Choroid plexus epithelial cell (primary cell): ENCODE results near the gene SUN3.

ENCODE experiments used
- DNase-seq: peaks from one replicate; pipeline ENCODE4 v3.0.0-alpha.2; 2010; ENCODE audit warnings: low read depth
- H3K4me3 ChIP-seq: 2 replicates; pipeline ENCODE4 v1.5.1; 2011; ENCODE audit warnings: low read depth, mild to moderate bottlenecking, control low read depth, low read length, moderate library complexity
- TF ChIP-seq, protein P1 (sequence below): conservative IDR thresholded peaks from 2 replicates; pipeline ENCODE4 v1.5.1; 2011; ENCODE audit warnings: low read depth, mild to moderate bottlenecking, control low read depth, inconsistent platforms, low read length, moderate library complexity

Gene SUN3, protein sequence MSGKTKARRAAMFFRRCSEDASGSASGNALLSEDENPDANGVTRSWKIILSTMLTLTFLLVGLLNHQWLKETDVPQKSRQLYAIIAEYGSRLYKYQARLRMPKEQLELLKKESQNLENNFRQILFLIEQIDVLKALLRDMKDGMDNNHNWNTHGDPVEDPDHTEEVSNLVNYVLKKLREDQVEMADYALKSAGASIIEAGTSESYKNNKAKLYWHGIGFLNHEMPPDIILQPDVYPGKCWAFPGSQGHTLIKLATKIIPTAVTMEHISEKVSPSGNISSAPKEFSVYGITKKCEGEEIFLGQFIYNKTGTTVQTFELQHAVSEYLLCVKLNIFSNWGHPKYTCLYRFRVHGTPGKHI

DNA sequence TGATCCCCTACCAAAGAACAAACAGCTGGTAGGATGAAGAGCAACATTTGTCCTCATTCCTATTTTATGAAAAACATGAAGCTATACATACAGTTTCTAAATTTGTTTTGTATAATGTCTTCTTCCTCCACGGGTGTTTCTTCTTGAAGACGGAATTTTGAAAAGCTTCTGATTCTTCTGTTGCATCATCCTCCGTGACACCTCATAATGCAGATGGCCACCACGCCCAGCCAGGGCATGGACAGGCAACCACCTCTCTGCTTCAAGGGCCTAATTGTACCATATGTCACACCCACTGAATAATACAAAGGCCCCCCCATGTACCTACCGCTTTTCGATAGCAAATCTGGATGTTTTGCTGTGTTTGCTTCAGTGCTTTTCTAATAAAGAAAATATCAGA lies at the start of gene SUN3:
TSS of gene SUN3 (minus strand) at position 170 of the 400 bp plus-strand sequence. CDS start at position 1, 169 bp downstream.
- H3K4me3 ChIP-seq = no peak within 1 kb of the TSS
- TF ChIP-seq, protein P1, sequence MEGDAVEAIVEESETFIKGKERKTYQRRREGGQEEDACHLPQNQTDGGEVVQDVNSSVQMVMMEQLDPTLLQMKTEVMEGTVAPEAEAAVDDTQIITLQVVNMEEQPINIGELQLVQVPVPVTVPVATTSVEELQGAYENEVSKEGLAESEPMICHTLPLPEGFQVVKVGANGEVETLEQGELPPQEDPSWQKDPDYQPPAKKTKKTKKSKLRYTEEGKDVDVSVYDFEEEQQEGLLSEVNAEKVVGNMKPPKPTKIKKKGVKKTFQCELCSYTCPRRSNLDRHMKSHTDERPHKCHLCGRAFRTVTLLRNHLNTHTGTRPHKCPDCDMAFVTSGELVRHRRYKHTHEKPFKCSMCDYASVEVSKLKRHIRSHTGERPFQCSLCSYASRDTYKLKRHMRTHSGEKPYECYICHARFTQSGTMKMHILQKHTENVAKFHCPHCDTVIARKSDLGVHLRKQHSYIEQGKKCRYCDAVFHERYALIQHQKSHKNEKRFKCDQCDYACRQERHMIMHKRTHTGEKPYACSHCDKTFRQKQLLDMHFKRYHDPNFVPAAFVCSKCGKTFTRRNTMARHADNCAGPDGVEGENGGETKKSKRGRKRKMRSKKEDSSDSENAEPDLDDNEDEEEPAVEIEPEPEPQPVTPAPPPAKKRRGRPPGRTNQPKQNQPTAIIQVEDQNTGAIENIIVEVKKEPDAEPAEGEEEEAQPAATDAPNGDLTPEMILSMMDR = no peak
- DNase-seq = no peak

DNA sequence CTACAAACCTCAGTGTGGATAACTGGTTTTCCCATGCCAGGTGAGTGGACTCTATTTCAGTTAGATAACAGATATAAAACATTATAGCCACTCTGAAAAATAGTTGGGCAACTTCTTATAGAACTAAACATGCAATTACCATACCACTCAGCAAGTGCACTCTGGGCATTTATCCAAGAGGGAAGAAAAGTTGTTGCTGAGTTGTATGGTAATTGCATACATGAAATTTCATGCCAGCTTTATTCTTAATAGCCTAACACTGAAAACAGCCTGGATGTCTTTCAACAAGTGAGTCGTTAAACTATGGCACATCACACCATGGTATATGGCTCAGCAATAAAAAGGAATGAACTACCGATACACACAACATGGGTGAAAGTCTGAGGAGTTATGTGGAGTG lies 49.6 kb upstream of the SUN3 start:
- TF ChIP-seq, protein P1 = no peak
- no peak overlapping the region for H3K4me3 ChIP-seq
- DNase-seq = no peak

DNA sequence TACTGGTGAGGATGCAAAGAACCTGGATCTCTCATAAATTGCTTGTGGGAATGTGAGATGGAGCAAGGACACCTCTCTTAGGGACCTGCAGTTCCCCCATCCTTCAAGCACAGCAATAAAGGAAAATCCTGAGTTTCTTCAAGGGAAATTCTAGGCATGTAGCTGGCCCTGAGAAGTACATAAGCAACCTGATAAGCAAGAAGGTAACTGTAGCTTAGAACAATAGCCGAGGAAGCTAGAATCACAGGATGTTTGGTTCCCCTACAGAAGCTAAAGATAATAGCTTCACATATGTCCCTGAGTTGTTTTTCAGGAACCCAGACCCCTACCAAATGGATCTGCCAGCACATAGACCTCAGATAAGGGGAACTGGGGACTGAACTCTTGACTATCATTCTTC lies 48.5 kb upstream of the SUN3 start:
- H3K4me3 ChIP-seq = no peak overlapping the region
- TF ChIP-seq, protein P1 = no peak
- DNase-seq = no peak

DNA sequence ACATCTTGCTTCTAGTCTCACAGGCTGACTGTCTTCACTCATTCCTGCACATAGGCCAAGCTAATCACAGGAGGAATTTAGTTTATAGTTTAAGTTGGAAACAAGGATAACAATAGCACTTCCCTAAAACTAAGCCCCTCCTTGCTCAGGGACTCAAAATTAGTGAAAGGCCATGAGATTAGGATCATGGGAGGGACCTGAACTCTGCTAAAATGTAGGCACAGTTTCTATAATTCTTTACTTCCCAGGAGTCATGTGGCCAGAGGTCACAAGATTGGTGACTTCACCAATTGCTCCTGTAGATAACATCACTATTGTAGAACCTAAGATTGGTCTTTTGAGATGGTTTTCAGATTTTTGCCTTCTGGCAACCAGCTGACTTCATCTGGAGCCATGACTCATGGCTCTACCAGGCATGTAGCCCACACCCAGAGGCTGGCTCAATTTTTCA lies 45.3 kb upstream of the SUN3 start:
- H3K4me3 ChIP-seq = no peak overlapping the region
- TF ChIP-seq, protein P1 = no peak

DNA sequence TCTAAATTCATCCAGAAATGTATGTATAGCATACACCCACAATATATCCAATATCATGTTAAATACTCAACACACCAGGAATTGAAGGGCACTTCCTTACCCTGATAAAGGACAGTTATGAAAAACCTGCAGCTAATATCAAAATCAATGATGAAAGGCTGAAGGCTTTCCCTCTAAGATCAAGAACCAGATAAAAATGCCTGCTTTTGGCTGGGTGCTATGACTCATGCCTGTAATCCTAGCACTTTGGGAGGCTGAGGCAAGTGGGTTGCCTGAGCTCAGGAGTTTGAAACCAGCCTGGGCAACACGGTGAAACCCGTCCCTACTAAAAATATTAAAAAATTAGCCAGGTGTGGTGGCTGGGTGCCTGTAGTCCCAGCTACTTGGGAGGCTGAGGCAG lies 38.6 kb upstream of the SUN3 start:
- H3K4me3 ChIP-seq = no peak overlapping the region
- DNase-seq = no peak
- TF ChIP-seq, protein P1 = no peak

More for the DNA sequence above, 45.3 kb upstream of the SUN3 start:
- no peak for DNase-seq

DNA sequence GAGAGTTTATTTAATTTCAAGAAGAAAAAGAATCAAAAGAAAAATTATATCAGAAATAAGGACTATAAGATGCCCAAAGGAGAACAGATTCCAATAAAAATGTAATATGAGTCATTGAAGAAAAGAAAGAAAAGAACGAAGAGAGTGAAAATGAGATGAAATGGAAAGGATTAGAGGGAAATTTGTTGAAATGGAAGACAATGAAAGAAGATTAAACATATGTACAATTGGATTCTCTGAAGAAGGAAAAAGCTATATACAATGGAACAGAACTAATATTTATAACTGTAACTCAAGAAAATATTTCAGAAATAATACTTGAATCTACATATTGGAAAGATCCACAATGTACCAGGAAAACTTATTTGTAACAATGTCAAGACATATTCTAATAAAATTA lies 35.1 kb upstream of the SUN3 start:
- TF ChIP-seq, protein P1 = no peak
- no peak for DNase-seq

DNA sequence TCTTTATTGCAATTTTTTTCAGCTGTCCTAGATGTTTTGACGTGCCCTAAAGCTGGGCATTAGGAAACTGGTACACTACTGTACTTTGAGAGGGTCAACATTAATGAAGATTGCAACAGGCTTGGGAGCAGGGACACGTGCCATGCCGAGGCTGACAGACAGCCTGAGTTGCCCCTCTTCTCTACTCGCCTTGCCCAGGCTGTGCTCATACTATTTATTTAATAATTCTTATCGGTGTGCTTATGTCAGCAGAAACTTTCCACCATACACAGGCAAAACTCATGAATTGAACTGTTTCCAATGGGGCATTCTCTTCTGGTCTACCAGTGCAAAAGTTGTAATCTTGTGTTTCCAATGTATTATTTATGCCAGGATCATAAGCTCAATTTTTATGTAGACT lies 30.8 kb upstream of the SUN3 start:
- no peak for DNase-seq
- TF ChIP-seq, protein P1 = no peak

More for the DNA sequence above, 35.1 kb upstream of the SUN3 start:
- H3K4me3 ChIP-seq = no peak overlapping the region

More for the DNA sequence above, 30.8 kb upstream of the SUN3 start:
- no peak overlapping the region for H3K4me3 ChIP-seq
